Kidney capillary endothelial cell (primary cell): ENCODE measurements around the gene CNPY1.
A peak's percentile ranks its signal among the peaks of the same experiment; 100 is the strongest.

ENCODE experiments used
- DNase-seq: peaks from one replicate; pipeline ENCODE4 v3.0.0-alpha.2; 2018; ENCODE audit warnings: low spot score

CNPY1 gene

DNA sequence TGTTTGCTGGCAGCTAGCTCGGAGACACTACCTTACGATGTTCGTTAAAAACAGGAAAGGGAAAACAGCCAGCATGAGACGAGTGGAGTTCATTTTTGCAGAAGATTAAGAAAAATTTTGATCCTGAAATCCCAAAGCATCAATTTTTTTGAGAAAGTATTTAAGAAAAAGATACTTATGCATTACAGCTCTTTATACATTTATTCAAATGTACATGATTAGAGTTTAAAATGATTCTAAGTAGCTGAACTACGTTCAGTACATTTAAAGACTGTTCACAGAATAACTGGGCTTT is 34.7 kb downstream of the CNPY1 start:
- no peak for DNase-seq

DNA sequence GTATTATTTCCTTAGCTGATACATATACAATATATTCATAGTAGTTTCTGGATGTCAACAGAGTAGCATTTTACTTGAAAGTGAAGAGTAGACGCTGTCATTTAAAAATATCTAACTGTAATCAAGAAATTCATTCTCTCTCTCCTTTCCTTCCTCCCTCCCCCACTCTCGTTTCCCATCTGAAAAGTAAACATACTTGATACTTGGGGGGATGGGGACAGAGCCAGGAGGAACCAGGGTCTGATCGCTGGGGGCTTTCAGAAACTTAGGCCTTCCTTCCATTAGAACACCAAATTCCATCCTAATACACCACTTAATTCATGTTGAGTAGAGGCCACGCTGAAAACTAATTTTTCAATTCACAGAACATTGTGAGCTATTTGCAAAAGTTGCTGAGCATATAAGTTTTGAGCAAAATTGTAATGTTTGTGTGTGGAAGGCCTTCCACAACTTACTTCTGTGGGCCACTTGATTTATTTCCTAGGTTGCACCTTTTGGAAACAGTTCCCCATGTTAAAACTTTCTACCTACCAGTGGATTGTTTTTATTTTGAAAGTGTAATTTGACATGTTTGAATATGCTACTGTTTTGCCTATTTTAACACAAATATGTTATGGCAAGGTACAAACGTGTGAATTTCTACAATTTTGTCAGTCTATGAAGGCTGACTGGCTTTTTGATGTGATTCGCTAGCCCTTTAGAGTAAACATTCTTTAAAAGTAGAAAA is 35.2 kb downstream of the CNPY1 start:
- DNase-seq = no peak

DNA sequence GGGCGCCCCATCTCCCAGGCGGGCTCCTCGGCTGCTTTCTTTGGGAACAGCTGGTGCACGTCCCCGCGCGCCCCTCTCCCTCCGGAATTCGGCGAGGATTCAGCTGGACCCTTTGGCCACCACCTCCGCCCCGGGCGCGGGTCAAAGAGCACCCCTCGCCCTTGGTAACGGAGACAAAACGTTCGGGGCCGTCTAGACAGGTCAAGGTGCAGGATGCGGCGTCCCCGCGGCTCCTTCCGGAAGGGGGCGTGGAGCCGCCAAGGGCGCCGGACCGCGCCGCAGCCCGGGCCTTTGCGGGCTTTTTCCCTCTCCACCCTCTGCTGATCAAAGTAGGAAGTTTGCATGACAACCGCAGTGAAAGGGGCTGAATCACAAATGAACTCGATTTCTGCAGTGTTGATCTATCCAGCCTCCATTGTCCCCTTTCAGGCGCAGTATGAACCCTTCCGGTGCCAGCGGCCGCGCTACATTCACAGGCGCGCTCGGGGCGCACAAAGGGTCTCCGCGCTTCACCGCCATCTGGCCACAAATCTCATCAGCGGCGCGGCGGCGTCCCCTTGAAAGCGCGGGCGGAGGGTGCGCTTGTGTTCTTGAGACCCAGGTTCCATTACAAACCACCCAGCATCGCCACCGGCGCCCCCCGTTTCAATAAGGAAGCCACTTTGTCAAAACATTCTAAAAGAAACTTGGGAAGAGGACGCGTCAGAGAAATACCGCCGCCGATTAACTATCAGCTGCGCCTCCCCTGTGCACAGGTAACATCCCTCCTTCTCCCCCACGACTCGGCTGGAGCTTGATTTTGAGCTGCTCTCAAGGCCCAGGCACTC is 36.4 kb downstream of the CNPY1 start:
- no peak for DNase-seq

DNA sequence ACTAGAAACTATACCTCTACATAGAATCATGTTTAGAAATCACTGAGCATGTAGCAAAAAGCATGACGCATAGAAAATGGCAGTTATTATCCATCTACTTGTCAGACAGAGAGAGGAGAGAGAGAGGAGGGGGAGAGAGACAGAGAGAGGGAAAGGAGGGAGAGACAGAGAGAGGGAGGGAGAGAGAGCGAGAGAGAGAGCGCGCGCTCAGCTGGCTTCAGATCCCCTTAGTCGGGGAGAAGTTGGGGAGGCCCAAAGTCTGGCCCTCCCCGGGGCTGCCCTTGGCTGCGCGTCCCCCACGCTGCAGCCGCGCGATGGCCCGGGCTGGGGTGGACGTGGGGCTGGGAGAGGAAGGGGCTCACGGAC is 37.0 kb downstream of the CNPY1 start:
- DNase-seq = no peak

DNA sequence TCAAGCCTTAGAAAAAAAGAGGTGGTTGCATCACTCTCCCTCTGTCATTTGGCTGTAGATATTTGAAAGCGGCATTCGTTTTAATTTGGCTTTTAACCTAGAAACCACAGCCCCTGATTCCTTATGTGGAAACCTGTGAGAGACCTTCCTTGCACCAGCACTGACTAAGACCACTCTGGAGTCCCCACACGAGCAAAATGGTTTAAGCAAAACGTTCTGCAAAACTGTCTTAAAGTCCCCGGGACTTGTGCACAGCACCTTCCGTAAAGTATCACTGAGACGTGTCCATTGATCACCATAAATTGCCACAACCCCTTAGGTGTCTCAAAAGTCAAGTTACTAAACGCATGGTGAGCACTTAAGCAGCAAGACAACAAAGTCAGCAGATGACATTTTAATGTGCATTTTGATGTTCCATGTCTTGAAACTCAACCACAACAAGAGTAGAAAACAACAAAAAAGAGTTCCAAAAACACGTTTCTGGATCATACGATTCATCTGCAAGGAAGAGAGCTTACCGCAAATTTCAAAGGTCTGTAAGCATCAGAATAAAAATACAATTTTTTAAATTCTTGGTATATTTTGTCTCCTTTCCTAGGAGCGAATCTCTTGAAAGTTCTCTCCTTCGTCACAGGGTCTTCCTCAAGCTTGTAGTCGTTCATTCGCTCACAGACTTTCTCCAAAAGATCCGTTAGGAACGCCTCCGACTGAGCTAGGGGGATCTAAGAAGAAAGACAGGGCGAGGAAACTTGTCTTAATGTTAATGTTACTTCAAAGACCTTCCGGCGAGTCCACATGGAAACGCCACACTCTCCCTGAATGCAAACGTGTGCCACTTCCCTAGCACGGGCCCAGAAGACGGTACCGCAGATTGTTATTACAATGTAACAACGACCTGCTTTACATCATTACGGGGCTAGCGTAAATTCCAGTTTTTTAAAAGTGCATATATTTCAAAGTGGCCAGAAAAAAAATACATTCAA is 37.7 kb downstream of the CNPY1 start:
- DNase-seq = no peak

DNA sequence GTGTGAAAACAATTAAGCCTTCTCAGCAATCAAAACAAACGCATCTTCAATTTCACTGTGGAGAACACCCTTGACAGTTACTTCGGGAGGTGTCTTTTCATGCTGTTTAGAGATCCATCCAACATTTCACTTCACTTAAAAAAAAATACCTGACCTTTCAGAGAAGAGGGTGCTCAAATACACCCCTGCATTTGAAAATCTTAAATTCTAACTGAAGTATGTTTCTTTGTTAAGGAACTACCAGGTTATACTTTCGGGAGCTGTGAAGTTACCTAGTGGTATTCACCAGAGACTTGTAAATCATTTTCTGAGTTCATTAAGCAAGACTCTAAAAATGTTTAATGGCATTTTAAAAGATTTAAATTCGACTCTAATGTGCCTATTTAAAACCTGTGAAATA is 38.8 kb downstream of the CNPY1 start:
- DNase-seq = no peak

DNA sequence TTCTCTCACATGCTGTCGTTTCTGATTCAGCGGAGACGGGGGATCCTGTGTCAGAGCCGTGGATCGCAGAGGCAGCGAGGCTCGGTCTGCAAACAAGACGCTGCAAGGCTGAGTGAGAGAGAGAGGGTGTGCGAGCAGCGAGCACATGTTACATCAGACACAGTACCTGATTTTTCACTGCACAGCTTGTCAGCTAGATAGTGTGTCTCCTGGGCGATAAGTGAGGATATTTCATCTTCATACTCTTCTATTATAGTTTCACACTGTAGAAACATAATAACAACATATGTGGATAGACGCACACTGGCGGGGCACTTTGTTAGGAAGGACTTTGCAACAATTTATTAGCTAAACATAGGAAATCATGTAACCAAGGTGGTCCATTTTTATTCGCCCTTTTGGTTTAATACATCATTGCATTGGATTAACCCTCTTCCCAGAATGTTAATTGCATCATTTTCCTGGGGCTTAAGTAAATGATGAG is 39.5 kb downstream of the CNPY1 start:
- DNase-seq = no peak

DNA sequence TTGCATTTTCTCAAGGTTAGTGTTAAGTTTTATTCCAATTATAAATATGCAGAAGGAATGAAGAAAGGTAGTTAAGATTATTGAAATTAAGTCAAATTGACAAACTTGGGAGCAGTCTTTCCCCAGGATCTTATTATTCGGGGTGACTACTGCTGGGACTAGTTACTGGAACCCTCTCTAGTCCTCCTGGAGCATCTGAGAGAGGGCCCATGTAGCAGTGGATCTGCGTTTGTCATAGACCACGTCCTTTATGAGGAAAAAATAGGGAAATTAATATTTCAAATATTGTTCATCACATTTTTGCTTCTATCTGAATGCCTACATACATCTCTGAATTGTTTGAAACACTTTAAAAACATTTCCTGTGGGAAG is 41.0 kb downstream of the CNPY1 start:
- no peak for DNase-seq

DNA sequence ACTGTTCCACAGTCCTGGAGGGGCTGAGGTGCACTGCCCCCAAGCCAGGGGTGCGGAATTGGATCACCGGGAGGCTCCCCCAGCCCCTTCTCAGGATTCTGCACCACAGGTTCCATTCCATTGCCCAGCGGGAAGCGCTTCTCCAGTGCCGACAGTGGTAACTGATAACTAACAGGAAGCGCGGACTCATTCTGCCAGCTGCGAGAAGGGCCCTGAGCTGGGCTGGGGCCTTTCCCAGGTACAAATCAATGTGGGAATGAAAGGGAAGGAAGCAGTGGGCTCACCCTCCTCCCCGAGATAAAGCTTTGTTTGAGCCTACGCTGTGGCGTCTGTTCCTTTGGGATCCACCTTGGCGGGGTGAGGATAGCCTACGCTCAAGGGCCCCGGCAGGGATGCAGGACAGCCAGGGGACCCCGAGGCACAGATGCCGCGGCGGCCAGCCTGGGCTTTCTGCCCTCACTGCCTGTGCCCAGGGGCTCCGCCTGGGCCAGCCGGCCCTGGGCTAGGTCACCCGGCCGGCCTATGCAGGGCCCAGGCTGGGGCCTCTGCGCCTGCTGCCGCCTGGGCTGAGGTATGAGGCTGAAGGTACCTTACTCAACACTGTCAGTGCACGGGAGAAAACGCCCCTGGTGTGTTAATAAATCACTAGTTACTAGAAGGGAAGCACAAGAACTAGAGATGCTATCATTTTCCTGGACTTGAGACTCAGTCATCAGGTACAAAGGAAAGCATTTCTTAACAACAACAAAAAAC is 49.0 kb downstream of the CNPY1 start:
- DNase-seq = no peak

DNA sequence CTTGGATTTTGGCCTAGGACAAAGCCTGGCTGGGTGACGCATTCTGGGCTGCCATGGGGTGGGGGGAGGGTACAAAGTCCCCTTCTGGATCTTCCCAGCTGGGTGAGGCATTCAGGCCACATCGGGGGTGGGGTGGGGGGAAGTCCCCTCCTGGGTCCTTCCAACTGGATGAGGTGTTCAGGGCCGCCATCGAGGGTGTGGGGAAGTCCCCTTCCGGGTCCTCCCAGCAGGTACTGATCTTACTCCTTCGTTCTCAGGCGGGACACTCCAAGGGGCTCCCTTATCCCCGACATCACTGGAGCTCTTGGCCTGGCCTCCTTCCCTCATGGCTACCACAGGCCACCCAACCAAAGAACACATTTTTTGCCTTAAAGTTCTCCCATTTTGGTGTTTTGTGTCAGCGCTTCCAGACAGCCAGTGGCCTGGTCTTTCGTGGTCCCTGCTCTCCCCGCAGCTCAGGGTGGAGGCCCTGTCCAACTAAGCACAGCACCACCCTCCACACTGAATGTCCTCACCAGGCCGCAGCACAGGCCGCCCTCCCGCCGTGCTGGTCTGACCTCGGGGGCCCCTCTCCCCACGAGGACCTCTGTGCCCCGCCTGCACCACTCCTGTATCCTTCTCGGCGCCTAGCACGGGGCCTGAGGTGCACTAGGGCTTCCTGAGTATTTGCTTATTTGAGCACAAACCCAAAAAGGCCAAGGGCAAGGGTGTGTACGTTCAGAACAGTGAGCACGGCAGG is 49.9 kb downstream of the CNPY1 start:
- no peak for DNase-seq

DNA sequence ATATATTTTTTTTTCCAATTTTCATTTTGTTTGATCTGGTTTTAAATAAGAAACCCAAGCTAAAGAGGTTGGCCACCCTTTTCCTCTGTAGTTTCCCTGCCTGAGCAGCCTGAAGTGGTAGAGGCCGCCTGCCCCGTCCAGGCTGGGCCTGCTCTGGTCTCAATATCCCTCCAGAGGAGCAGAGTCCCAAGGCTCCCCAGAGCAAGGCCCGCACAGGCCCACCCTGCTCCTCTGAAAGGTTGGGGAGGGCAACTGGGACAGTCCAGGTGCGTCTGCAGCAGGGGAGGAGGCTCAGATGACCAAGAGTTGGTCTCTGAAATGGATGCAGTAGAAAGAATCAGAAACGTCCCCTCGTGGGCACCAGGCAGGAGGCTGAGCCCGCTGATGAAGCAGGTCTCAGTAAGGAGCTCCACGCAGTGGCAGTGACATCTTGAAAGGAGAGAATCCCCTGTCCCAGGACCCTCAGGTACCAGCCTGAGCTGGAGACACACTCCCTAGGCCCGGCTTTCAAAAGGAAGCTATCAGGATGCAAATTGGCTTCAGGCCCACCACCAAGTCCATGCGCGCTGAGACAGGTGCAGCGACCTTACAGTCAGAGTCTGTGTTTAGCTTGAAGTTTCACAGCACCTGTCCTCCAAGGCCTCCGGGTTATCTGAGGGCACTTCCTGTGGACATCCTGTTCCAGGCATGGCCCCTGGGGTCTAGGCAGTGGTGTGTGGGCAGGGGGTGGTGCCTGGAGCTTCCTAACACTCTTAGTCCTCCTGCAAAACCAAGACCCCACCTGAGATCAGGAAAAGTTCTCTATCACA is 50.7 kb downstream of the CNPY1 start:
- no peak for DNase-seq

DNA sequence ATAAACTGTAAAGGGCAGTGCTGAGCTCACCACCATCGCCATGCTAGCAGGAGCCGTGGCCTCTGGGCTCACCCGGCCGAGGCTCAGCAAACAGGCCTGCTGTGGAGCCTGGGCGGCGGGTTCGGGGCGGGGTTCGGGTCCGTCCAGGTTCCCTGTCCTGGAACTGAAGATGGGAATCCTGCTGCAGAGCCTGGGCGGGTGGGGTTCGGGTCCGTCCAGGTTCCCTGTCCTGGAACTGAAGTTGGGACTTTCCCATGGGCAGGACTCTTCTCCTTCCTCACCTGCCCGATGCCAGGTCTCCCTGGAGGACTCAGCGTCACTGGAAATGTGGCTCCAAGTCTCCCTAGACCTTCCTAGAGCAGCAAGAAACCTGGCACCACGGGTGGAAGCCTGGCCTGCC is 51.8 kb downstream of the CNPY1 start:
- DNase-seq = no peak

DNA sequence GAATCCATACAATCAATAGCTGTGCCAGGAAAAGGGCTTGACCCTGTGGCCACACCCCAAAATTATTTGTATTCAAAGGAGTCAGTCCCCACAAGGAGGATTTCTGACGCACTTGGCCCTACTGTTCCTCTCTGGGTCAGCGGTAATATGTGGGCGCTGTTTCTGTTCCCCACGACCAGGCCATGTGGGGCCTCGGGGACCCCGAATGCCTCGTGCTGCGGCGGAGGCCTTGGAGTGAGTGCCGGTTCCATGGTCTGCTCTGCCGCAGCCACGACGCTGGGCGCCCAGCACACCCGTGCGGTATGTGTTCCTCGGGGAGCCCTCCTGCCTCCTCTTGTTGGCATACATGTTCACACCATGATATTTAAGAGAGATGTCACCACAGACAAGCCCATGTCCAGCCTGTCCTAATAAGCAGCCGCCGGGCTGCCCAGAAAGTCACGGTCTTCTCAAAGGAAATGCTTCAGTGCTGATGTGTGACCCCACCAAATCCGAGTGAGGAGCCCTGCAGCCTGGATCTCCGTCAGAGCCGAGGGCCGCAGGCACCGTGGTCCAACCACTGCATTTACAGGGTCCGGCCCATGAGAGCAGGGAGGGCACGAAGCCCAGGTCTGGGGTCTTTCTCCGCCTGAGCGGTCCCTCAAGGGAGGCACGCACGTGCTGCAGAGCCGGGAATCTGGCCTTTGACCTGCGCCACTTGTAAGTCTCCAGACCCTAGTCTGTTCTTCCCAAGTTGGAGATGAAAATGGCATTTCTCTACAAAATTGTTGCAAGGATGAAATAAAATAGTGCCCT is 52.4 kb downstream of the CNPY1 start:
- no peak for DNase-seq

DNA sequence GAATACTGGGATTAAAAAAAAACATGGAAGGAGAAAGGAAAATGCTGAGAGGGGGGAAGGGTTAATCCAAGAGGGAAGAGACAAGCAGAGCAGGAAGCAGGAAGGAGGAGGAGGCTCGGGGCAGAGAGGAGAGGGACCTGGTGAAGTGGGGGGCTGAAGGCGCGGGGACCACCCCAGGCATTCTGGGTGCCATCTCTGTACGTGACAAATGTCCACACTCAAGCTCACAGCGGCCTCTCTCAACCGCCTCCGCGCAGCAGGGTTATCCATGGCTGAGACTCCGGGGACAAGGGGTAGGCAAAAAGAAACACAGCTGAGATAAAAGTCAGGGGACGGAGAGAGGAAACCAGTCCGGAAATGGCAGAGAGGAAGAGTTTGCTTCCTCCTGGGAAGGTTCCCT is 54.5 kb downstream of the CNPY1 start:
- no peak for DNase-seq

DNA sequence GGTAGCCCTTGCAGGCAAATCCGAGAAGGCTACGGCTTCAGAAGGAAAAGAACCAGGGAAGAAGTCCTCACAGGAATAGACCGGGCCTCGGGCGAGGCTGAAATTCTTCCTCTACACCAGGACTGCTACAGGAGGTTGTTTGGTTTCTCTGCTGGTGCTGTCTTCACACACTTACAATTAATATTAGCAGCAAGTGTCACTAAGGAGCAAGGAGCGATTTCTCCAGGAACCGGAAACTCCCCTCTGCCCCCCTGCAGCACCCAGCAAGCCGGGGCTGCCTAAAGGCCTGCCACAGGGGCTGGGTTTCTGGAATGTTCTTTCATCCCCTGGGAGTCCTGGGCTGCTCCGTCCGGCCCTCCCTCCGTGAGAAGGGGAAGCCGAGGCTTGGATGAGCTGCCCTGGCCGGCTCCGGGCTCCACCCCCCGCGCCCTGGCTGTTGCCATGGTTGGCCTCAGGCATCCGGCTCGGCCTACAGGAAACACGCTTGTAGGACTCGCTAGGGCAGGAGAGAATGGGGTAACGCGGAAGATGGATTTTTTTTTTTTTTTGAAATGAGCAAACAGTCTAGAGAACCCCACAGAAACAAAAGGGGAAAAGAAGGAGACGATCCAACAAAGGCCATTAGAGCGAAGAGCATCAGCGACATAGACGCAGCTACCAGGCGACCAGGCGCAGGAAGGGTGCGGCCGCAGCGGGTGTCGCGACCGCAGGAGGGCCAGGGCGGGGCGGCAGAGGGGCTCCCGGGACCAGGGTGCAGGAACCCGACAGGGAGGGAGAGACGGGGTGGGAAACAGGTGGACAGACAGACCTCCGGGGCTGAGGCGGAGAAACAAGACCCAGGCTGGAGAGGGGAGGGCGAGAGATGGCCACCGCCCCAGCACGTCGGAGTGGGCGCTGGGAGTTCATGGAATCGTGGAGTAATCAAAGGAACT is 55.4 kb downstream of the CNPY1 start:
- peak; percentile 58 for DNase-seq

DNA sequence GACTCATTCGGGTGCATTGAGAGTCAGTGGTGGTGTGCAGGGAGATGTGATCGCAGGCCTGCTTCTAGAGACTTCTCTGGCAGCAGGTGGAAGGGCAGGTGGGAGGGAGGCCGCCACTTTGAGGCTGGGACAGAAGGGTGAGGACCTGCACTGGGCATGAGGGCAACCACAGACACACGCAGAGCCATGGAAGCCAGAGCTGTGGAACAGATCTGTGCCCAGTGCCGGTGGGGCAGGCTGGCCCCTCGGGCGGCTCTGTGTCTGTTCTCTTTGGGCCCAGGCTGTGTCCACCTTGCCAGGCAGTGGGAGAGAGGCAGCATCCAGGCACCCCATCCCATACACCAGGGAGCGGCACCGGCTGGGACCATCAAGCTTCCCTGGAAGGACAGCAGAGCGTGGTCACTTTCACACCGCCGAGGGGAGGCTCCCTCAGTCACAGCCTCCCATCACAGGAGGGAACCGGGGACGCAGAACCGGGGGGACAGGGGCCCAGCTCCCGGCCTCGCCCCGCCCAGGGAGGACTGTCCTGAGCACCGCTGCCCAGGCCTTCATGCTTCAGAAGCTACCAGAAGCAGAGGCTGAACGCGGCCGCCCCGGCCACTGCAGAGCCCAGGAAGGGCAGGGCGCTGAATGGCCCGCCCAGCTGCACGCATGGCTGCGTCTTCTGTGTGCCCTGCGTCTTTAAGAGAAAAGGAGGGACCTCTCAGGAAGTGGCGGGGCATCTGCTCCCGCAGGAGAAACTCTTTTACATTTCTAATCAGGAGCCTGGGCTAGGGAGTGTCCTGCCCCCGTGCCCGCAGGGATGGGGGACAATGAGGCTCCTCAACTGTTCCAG is 56.3 kb downstream of the CNPY1 start:
- no peak for DNase-seq

DNA sequence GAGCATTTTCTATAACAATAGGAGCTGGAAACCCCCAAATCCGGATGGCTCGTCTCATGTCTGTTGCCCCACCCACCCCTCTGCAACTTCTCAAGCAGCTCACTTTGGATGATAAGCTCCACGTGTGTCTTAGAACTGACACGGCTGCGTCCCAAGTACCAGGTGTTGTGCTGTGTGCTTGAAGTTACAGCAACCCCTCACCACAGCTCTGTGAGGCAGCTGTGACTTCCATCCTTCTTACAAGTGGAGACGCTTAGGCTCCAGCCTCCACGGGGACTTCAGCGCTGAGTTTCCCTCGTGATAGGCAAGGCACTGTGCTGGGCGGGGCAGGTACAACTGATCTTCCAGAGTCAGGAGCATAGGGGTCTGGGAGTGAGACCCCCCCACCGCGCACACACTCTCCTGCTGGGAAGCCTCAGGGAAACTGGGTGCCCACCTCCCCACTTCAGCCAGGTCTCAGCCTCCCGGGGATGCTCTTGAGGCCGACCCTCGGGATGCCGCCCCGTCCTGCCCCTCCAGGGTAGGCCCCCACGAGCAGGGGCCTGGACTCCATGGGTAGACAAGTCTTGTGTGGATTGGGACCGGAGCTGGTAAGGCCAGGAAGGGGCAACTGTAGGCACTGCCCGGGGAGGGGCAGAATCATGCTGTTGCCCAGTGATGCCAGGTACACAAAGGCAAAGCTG is 57.1 kb downstream of the CNPY1 start:
- DNase-seq = no peak
